ENCODE data around the gene ADAM19.

DNA sequence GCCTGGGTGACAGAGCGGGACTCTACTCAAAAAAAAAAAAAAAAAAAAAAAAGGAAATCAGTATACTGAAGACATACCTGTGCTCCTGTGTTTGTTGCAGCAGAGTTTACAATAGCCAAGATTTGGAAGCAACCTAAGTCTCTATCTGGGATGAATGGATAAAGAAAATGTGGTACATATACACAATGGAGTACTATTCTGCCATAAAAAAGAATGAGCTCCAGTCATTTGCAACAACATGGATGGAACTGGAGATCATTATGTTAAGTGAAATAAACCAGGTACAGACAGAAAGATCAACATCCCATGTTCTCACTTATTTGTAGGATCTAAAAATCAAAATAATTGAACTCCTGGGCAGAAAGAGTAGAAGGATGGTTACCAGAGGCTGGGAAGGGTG, 22.9 kb downstream of the ADAM19 start:
- TF ChIP-seq SPI1 (IDR thresholded peaks at IDR 0.05; ENCODE audit: low read depth, low read length) (no peak), POLR2AphosphoS5 (IDR thresholded peaks at IDR 0.05; ENCODE audit: low read depth, low read length) (no peak)

Measured in GM12891 (cell line).